Glutamatergic neuron (in vitro differentiated cells): ENCODE data around the gene TNFSF8. TPM values are rescaled to one million over a fixed set of nuclear protein-coding genes. Genes with fewer than 3 reads are reported as not detected.

Experiments used
- DNase-seq: peaks from one replicate; pipeline ENCODE4 v3.0.0; 2022
- H3K27ac Mint-ChIP-seq: one replicate; pipeline ENCODE4 v1.8.0; 2020; ENCODE audit warnings: mild to moderate bottlenecking, mixed read lengths, inconsistent platforms; ENCODE audit not compliant: unreplicated experiment
- H3K27me3 Mint-ChIP-seq: one replicate; pipeline ENCODE4 v1.8.0; 2020; ENCODE audit warnings: mild to moderate bottlenecking, moderate library complexity, mixed read lengths, inconsistent platforms; ENCODE audit not compliant: unreplicated experiment
- H3K36me3 Mint-ChIP-seq: one replicate; pipeline ENCODE4 v1.8.0; 2020; ENCODE audit warnings: mild to moderate bottlenecking, mixed read lengths, inconsistent platforms; ENCODE audit not compliant: unreplicated experiment
- H3K4me1 Mint-ChIP-seq: one replicate; pipeline ENCODE4 v1.8.0; 2020; ENCODE audit warnings: mild to moderate bottlenecking, low read depth, mixed read lengths, inconsistent platforms; ENCODE audit not compliant: unreplicated experiment
- H3K4me3 Mint-ChIP-seq: one replicate; pipeline ENCODE4 v1.8.0; 2020; ENCODE audit warnings: mild to moderate bottlenecking, mixed read lengths, inconsistent platforms; ENCODE audit not compliant: unreplicated experiment
- H3K9me3 Mint-ChIP-seq: one replicate; pipeline ENCODE4 v1.8.0; 2020; ENCODE audit warnings: mild to moderate bottlenecking, moderate library complexity, mixed read lengths, inconsistent platforms; ENCODE audit not compliant: unreplicated experiment
- total RNA-seq: library from RNA; stranded (reverse); fragmentation: NEBNext Ultra II Directional; extraction: Animal tissue kit (Norgen Biotek cat#: 25700); gene quantifications from one replicate; pipeline ENCODE4 v1.2.1, GENCODE V29; 2021; ENCODE audit not compliant: unreplicated experiment
- TF ChIP-seq, protein P1 (sequence below): fragments of 200-600 bp; sonication (generic); IDR thresholded peaks from one replicate; pipeline ENCODE4 v1.5.0; 2021; ENCODE audit not compliant: partially characterized antibody, unreplicated experiment

Gene TNFSF8
- total RNA-seq, 1 donor from 2014 or later: not detected

DNA sequence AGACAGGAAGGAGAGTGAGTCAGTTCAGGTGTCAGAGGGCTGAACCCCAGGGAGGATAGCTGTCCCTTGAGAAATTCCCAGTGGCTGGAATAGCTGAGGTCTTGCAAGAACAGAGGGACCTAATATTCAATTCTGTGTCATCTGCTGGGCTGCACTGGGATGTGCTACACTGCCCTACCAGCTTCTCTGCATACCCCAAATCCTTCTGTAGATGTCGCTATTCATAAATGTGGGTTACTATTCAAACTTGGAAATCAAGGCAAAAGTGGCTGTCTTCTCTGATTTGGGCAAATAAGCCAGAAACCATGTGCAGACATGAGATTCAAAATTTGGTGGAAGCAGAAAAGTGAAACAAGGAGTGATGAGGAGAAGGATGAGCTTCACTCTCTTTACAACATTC, 16.3 kb downstream of the TNFSF8 start:
- H3K27ac Mint-ChIP-seq: no peak overlapping the region
- DNase-seq: no peak
- no peak overlapping the region for H3K4me3 Mint-ChIP-seq
- TF ChIP-seq, protein P1, sequence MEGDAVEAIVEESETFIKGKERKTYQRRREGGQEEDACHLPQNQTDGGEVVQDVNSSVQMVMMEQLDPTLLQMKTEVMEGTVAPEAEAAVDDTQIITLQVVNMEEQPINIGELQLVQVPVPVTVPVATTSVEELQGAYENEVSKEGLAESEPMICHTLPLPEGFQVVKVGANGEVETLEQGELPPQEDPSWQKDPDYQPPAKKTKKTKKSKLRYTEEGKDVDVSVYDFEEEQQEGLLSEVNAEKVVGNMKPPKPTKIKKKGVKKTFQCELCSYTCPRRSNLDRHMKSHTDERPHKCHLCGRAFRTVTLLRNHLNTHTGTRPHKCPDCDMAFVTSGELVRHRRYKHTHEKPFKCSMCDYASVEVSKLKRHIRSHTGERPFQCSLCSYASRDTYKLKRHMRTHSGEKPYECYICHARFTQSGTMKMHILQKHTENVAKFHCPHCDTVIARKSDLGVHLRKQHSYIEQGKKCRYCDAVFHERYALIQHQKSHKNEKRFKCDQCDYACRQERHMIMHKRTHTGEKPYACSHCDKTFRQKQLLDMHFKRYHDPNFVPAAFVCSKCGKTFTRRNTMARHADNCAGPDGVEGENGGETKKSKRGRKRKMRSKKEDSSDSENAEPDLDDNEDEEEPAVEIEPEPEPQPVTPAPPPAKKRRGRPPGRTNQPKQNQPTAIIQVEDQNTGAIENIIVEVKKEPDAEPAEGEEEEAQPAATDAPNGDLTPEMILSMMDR: no peak
- H3K27me3 Mint-ChIP-seq: peaks cover 2% of the 10 kb centered on the region
- H3K4me1 Mint-ChIP-seq: no peaks in the 10 kb centered on the region
- H3K9me3 Mint-ChIP-seq: peaks cover 2% of the 10 kb centered on the region
- H3K36me3 Mint-ChIP-seq: no peaks in the 10 kb centered on the region

DNA sequence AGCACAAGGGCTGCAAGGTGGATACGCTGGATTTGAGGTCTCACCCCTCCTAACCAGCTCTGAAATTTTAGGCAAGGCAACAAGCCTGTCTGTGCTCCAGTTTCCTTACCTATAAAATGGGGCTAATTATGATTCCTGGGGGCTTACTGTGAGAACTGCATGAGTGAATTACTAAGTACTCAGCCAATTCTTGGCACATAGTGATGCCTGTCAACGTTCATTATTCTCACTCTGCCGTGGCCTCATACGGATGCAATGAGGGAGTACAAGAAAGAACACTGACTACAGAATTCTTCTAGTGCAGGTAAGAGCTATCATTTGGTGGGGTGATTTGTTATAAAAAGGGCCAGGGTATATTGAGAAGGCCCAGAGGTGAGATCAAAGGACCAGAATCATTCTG, 16.7 kb downstream of the TNFSF8 start:
- DNase-seq: no peak
- Mint-ChIP-seq H3K4me3 (no peak overlapping the region), H3K27me3 (peaks cover 2% of the 10 kb centered on the region), H3K36me3 (no peaks in the 10 kb centered on the region), H3K4me1 (no peaks in the 10 kb centered on the region), H3K27ac (no peak overlapping the region), H3K9me3 (peaks cover 2% of the 10 kb centered on the region)
- TF ChIP-seq, protein P1: no peak

DNA sequence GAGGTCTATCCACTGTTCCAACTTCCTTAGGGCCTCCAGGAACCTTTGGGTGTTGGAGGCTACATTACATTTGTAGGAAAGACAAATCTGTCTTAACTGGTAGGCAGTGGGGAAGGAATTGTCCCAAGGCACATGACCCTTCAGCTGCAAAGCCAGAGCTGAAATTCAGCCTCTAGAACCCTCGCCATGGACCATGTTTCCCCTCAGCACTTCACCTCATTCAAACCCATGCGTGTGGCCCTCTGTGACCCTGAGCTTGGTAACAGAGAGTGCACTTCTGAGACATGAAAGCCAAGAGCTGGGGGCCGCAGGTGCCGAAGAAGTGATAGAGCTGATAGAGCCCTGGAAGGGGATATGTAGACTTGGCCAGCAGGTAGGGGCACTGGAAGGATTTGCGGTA, 17.2 kb downstream of the TNFSF8 start:
- DNase-seq: no peak
- Mint-ChIP-seq H3K4me3 (no peak overlapping the region), H3K27me3 (peaks cover 2% of the 10 kb centered on the region), H3K4me1 (no peaks in the 10 kb centered on the region), H3K36me3 (no peaks in the 10 kb centered on the region), H3K27ac (no peak overlapping the region), H3K9me3 (peaks cover 2% of the 10 kb centered on the region)
- TF ChIP-seq, protein P1: no peak

DNA sequence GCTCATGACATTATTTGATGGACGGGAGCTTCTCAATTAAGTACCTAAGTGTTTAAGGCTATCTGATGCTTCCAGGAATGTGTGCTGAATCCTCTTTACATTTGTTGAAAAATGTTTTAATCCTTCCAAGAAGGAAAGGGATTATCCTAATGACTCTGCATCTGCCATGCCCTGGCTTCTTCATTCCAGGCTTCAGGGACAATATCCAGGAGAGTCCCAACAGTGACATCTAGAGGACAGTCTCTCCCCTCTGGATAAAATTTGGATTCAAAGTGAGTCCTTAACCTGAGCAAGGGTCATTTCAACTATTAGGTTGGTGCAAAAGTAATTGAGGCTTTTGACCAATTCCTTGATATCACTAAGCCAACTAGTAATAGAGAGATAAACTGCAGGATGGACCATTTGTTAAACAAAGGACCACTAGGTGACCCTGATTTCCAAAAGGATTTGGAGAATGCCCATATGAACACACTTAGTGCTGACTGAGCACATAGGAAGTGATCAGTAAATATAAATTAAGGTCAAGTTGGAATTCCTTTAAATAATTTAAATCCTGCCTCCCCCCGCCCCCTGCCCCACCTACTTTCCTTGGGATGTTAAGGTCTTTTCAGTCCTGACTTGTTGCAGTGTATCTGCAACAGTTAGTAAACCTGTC, 19.1 kb downstream of the TNFSF8 start:
- Mint-ChIP-seq H3K4me1 (peaks cover 4% of the 10 kb centered on the region), H3K9me3 (no peaks in the 10 kb centered on the region), H3K36me3 (no peaks in the 10 kb centered on the region), H3K27ac (no peak overlapping the region), H3K4me3 (no peak overlapping the region), H3K27me3 (peaks cover 3% of the 10 kb centered on the region)
- no peak for DNase-seq
- TF ChIP-seq, protein P1: peak; percentile 61

DNA sequence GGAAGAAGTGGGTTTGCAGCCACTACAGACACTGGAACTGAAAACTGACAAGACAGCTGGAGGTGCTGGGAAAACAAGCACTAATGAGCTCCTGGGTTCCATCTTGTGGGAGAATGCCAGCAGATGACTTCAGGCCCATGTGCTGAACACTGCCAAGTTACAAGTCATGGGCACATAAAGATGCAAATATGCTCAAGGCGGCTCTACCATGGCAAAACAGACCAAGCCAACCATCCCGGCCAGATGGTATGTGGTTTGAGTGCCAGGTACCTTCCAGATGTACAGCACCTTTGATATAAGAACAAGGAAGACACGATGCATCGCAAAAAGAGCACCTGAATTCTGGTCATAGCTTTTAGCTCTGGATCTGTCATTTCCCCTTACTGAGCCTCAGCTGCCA, 19.9 kb downstream of the TNFSF8 start:
- no peaks in the 10 kb centered on the region for H3K9me3 Mint-ChIP-seq
- peaks cover 4% of the 10 kb centered on the region for H3K4me1 Mint-ChIP-seq
- peaks cover 3% of the 10 kb centered on the region for H3K27me3 Mint-ChIP-seq
- no peak overlapping the region for H3K4me3 Mint-ChIP-seq
- no peak for DNase-seq
- no peaks in the 10 kb centered on the region for H3K36me3 Mint-ChIP-seq
- TF ChIP-seq, protein P1: no peak
- H3K27ac Mint-ChIP-seq: no peak overlapping the region
